ENCODE data around the gene TAS2R60. TPM values are rescaled to one million over a fixed set of nuclear protein-coding genes. Genes with fewer than 3 reads are reported as not detected.
"Not testable (repeated sequence)": the region's sequence is repeated elsewhere in the genome, so short reads cannot be mapped to it uniquely, and the experiment has no call there.

Gene TAS2R60
- polyA plus RNA-seq, 2 donors, result not detected

DNA sequence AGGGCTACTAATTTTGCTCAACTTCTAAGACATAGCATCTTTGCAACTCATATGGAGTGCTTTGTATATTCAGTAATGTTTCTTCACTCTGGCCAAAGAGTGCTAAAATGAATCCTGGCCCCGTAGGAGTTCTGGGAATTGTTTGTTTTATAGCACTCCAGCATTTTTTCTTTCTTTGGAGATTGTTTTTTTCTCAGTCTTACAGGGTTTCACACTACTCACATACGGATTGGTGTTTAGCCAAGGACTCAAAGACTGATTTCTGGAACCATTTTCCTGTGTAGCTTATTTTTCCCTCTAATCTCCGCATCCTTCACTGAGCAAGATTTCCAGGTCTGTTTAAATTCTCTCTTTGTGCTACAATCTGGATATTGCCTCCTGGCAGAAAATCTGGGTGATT lies 40.9 kb downstream of the TAS2R60 start:
- Histone ChIP-seq H3K27ac (ENCODE audit: low read depth in 2 of 2, low read length in 1 of 2) (no peak overlapping the region), H3K27me3 (ENCODE audit: control insufficient read depth in 1 of 2, insufficient read depth in 2 of 2, low read length in 2 of 2) (no peaks in the 10 kb centered on the region), H3K9me3 (ENCODE audit: control insufficient read depth in 2 of 2, insufficient read depth in 1 of 2, low read depth in 1 of 2, low read length in 1 of 2) (no peaks in the 10 kb centered on the region), H3K36me3 (ENCODE audit: control insufficient read depth in 2 of 2, insufficient read depth in 2 of 2, low read length in 1 of 2) (no peaks in the 10 kb centered on the region), H3K4me1 (ENCODE audit: control insufficient read depth in 2 of 2, insufficient read depth in 2 of 2, low read length in 1 of 2) (no peaks in the 10 kb centered on the region), H3K4me3 (ENCODE audit: low read depth in 1 of 2, low read length in 2 of 2) (no peak overlapping the region)
- 55 to 63% methylated on average over 3 of the region's 3 CpGs for WGBS, 2 donors

DNA sequence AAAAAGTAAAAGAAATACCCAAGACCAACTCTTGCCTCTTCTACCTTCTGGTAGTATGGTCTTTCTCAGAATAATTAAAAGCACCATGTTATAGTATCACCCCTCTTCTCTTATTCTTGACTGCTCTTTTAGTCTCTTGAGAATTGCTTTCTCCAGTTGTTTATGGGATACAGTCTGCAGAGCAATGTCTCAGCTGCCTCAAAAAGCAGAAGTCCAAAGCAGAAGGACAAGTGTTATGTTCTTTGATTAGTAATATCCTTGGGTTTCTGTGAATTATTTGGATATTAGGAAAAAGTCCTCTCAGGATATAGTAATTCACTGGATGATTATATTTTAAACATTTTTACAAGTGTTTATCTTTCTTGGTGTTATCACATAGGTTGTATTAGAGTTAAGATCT lies 41.8 kb downstream of the TAS2R60 start:
- Histone ChIP-seq H3K4me1 (ENCODE audit: control insufficient read depth in 2 of 2, insufficient read depth in 2 of 2, low read length in 1 of 2) (no peaks in the 10 kb centered on the region), H3K27ac (ENCODE audit: low read depth in 2 of 2, low read length in 1 of 2) (no peak overlapping the region), H3K9me3 (ENCODE audit: control insufficient read depth in 2 of 2, insufficient read depth in 1 of 2, low read depth in 1 of 2, low read length in 1 of 2) (no peaks in the 10 kb centered on the region), H3K4me3 (ENCODE audit: low read depth in 1 of 2, low read length in 2 of 2) (no peak overlapping the region), H3K36me3 (ENCODE audit: control insufficient read depth in 2 of 2, insufficient read depth in 2 of 2, low read length in 1 of 2) (no peaks in the 10 kb centered on the region), H3K27me3 (ENCODE audit: control insufficient read depth in 1 of 2, insufficient read depth in 2 of 2, low read length in 2 of 2) (no peaks in the 10 kb centered on the region)

DNA sequence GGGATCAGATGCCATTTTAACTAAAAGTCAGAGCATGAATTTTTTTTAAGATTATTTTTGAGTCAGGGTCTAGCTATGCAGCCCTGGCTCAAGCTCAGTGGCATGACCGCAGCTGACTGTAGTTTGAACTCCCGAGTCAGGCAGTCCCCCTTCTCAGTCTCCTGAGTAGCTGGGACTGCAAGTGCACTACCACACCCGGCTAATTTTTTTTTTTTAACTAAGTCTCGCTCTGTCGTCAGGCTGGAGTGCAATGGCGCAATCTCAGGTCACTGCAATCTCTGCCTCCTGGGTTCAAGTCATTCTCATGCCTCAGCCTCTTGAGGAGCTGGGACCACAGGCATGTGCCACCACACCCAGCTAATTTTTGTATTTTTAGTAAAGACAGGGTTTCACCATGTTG lies 42.2 kb downstream of the TAS2R60 start:
- H3K27me3 ChIP-seq (ENCODE audit: control insufficient read depth in 1 of 2, insufficient read depth in 2 of 2, low read length in 2 of 2), result no peaks in the 10 kb centered on the region
- 74 to 82% methylated on average over 6 of the region's 6 CpGs for WGBS, 2 donors
- no peaks in the 10 kb centered on the region for H3K36me3 ChIP-seq (ENCODE audit: control insufficient read depth in 2 of 2, insufficient read depth in 2 of 2, low read length in 1 of 2)
- H3K4me3 ChIP-seq (ENCODE audit: low read depth in 1 of 2, low read length in 2 of 2), result no peak overlapping the region
- no peak overlapping the region for H3K27ac ChIP-seq (ENCODE audit: low read depth in 2 of 2, low read length in 1 of 2)
- no peaks in the 10 kb centered on the region for H3K4me1 ChIP-seq (ENCODE audit: control insufficient read depth in 2 of 2, insufficient read depth in 2 of 2, low read length in 1 of 2)
- no peaks in the 10 kb centered on the region for H3K9me3 ChIP-seq (ENCODE audit: control insufficient read depth in 2 of 2, insufficient read depth in 1 of 2, low read depth in 1 of 2, low read length in 1 of 2)

DNA sequence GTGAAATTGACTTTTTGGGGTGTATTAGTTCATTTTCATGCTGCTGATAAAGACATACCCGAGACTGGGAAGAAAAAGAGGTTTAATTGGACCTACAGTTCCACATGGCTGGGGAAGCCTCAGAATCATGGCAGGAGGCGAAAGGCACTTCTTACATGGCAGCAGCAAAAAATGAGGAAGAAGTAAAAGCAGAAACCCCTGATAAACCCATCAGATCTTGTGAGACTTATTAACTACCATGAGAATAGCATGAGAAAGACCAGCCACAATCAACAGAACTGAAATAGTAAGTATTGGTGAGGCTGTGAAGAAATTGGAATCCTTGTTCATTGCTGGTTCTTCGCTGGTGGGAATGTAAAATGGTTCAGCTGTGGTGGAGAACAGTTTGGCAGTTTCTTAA lies 43.0 kb downstream of the TAS2R60 start:
- not testable (repeated sequence) for H3K27me3 ChIP-seq (ENCODE audit: control insufficient read depth in 1 of 2, insufficient read depth in 2 of 2, low read length in 2 of 2); H3K4me1 ChIP-seq (ENCODE audit: control insufficient read depth in 2 of 2, insufficient read depth in 2 of 2, low read length in 1 of 2); H3K4me3 ChIP-seq (ENCODE audit: low read depth in 1 of 2, low read length in 2 of 2); H3K36me3 ChIP-seq (ENCODE audit: control insufficient read depth in 2 of 2, insufficient read depth in 2 of 2, low read length in 1 of 2); H3K27ac ChIP-seq (ENCODE audit: low read depth in 2 of 2, low read length in 1 of 2); H3K9me3 ChIP-seq (ENCODE audit: control insufficient read depth in 2 of 2, insufficient read depth in 1 of 2, low read depth in 1 of 2, low read length in 1 of 2)
- WGBS, 2 donors, result 79 to 90% methylated on average over 3 of the region's 3 CpGs

DNA sequence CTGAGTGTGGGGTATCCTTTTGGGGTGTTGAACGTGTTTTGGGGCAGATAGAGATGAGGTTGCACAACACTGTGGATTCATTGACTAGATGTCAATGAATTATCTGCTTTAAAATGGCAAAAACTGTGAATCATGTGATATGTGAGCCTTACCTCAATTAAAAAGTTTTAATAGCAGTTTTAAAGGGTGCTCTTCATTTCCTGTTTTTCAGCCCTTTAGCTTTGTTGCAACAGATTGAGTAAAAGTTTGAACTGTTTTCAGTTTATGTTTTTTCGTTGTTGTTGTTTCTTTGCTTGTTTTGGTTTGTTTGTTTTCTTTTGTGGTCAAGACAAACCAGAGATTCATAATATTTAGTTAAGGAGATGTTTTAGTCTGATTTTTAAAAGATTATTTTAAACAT lies 43.8 kb downstream of the TAS2R60 start:
- Histone ChIP-seq H3K27ac (ENCODE audit: low read depth in 2 of 2, low read length in 1 of 2) (no peak overlapping the region), H3K36me3 (ENCODE audit: control insufficient read depth in 2 of 2, insufficient read depth in 2 of 2, low read length in 1 of 2) (no peaks in the 10 kb centered on the region), H3K27me3 (ENCODE audit: control insufficient read depth in 1 of 2, insufficient read depth in 2 of 2, low read length in 2 of 2) (no peaks in the 10 kb centered on the region), H3K4me1 (ENCODE audit: control insufficient read depth in 2 of 2, insufficient read depth in 2 of 2, low read length in 1 of 2) (no peaks in the 10 kb centered on the region), H3K9me3 (ENCODE audit: control insufficient read depth in 2 of 2, insufficient read depth in 1 of 2, low read depth in 1 of 2, low read length in 1 of 2) (no peaks in the 10 kb centered on the region), H3K4me3 (ENCODE audit: low read depth in 1 of 2, low read length in 2 of 2) (no peak overlapping the region)
- WGBS, 2 donors, result 68 to 72% methylated on average over 2 of the region's 2 CpGs

DNA sequence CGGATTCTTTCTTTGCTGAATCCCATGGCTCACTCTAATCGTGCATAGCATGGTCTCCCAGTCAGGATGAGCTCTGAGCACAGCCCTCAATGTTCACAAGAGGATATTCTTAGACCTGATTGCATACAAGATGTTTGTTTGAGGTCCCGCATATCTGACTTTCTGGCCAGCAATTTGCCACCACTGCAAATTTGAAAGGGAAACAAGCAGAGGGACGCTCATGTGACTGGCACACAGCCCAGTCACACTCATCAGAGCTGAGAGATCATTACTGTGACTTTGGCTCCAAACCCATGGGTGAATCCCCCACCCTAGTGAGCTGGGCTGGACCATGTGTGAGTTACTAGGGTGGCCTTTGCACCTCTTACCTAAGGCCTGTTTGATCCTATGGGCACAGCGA lies 44.3 kb downstream of the TAS2R60 start:
- no peak overlapping the region for H3K4me3 ChIP-seq (ENCODE audit: low read depth in 1 of 2, low read length in 2 of 2)
- peak overlapping the region in 1 of 2 donors; percentile 25 for H3K27ac ChIP-seq (ENCODE audit: low read depth in 2 of 2, low read length in 1 of 2)
- no peaks in the 10 kb centered on the region for H3K27me3 ChIP-seq (ENCODE audit: control insufficient read depth in 1 of 2, insufficient read depth in 2 of 2, low read length in 2 of 2)
- H3K9me3 ChIP-seq (ENCODE audit: control insufficient read depth in 2 of 2, insufficient read depth in 1 of 2, low read depth in 1 of 2, low read length in 1 of 2), result no peaks in the 10 kb centered on the region
- no peaks in the 10 kb centered on the region for H3K36me3 ChIP-seq (ENCODE audit: control insufficient read depth in 2 of 2, insufficient read depth in 2 of 2, low read length in 1 of 2)
- 40 to 47% methylated on average over 5 of the region's 5 CpGs for WGBS, 2 donors
- H3K4me1 ChIP-seq (ENCODE audit: control insufficient read depth in 2 of 2, insufficient read depth in 2 of 2, low read length in 1 of 2), result no peaks in the 10 kb centered on the region

DNA sequence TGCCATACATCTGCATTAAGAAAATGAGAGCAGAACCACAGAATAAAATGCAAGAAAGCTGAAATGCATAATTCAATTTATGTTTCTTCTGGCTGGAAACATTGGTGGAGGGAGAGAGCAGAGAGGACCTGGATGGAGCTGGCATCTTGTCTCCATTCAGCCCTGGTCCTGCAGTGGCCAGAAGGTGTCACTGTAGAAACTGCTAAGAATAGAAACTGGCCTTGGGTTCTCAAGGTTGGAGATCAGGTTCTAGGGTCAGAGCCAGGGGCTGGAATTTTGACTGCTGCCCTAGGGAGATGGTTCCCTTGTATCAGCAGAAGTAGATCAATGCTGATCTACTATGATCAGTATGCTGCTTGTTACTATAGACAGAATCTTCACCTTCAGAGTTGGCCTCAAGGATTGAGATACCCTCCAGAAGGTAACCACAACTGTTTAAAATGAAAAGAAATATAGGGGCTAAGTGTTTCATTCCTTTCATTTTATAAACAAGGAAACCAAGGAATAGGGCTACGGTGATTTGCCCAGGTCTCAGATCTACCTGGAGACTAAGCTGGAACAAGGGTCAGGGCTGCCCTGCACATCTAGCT lies 47.6 kb downstream of the TAS2R60 start:
- H3K4me3 ChIP-seq (ENCODE audit: low read depth in 1 of 2, low read length in 2 of 2), result no peak overlapping the region
- no peak overlapping the region for H3K27ac ChIP-seq (ENCODE audit: low read depth in 2 of 2, low read length in 1 of 2)
- WGBS, 2 donors, result 88 to 96% methylated on average over 1 of the region's 1 CpG
- no peaks in the 10 kb centered on the region for H3K36me3 ChIP-seq (ENCODE audit: control insufficient read depth in 2 of 2, insufficient read depth in 2 of 2, low read length in 1 of 2)
- no peaks in the 10 kb centered on the region for H3K9me3 ChIP-seq (ENCODE audit: control insufficient read depth in 2 of 2, insufficient read depth in 1 of 2, low read depth in 1 of 2, low read length in 1 of 2)
- no peaks in the 10 kb centered on the region for H3K27me3 ChIP-seq (ENCODE audit: control insufficient read depth in 1 of 2, insufficient read depth in 2 of 2, low read length in 2 of 2)
- H3K4me1 ChIP-seq (ENCODE audit: control insufficient read depth in 2 of 2, insufficient read depth in 2 of 2, low read length in 1 of 2), result no peaks in the 10 kb centered on the region

DNA sequence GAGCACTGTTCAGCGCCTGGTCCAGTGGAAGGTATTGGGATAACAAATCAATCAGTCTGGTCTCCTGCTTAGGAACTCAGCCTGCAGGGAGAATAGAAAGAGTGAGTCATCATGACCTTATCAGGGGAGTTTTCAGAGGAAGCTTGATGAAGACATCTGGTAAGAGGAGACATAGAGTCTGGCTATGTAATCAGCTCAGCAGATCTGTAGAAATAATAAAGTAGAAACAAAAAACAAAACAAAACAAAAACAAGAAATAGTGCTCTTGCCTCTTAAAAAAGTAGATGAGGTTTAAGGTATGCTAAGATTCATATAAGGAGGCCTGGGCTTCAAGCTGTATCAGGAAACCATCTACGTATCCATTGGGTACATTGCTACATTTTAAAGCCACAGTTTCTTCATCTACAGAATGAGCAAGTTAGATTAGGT lies 48.8 kb downstream of the TAS2R60 start:
- Histone ChIP-seq H3K9me3 (ENCODE audit: control insufficient read depth in 2 of 2, insufficient read depth in 1 of 2, low read depth in 1 of 2, low read length in 1 of 2) (no peaks in the 10 kb centered on the region), H3K36me3 (ENCODE audit: control insufficient read depth in 2 of 2, insufficient read depth in 2 of 2, low read length in 1 of 2) (no peaks in the 10 kb centered on the region), H3K4me1 (ENCODE audit: control insufficient read depth in 2 of 2, insufficient read depth in 2 of 2, low read length in 1 of 2) (no peaks in the 10 kb centered on the region), H3K4me3 (ENCODE audit: low read depth in 1 of 2, low read length in 2 of 2) (no peak overlapping the region), H3K27me3 (ENCODE audit: control insufficient read depth in 1 of 2, insufficient read depth in 2 of 2, low read length in 2 of 2) (no peaks in the 10 kb centered on the region), H3K27ac (ENCODE audit: low read depth in 2 of 2, low read length in 1 of 2) (no peak overlapping the region)
- WGBS, 2 donors, result 82 to 88% methylated on average over 2 of the region's 2 CpGs

DNA sequence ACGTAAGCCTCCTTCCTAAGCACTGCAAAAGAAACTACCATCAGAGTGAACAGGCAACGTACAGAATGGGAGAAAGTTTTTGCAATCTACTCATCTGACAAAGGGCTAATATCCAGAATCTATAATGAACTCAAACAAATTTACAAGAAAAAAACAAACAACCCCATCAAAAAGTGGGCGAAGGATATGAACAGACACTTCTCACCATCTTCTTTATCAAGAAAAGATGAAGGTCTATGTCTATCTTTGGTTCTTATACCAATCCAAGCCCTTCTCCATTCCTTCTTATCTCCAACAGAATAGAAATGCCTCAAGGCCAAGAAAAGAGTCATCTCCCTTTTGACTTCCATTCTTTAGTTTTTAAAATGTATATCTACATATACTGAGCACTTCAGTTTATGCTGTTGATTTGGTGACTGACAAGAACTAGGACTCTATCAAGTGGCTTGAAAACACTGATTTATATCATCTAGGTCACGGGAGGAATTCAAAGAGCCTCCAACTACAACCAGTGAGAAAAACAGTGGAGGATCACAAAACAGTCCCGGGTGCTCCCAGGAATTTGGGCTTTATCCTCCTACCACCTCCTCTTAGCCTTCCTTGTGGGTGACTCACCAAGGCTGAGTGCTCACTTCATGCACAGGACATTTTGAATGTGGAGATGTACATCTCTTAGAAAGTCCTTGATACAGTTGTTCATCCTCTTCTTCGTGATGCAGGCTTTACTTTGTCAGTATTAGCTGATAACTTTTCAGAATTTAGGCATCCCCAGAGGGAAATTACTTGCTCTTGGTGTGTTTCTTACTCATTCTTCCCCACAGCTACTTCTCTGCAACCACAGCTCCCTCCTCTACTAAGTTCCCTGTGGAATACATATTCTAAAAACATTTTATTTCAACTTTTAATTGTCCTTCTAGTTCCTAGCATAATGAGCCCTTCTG lies 49.8 kb downstream of the TAS2R60 start:
- no peaks in the 10 kb centered on the region for H3K27me3 ChIP-seq (ENCODE audit: control insufficient read depth in 1 of 2, insufficient read depth in 2 of 2, low read length in 2 of 2)
- H3K27ac ChIP-seq (ENCODE audit: low read depth in 2 of 2, low read length in 1 of 2), result no peak overlapping the region
- no peaks in the 10 kb centered on the region for H3K4me1 ChIP-seq (ENCODE audit: control insufficient read depth in 2 of 2, insufficient read depth in 2 of 2, low read length in 1 of 2)
- H3K36me3 ChIP-seq (ENCODE audit: control insufficient read depth in 2 of 2, insufficient read depth in 2 of 2, low read length in 1 of 2), result no peaks in the 10 kb centered on the region
- H3K4me3 ChIP-seq (ENCODE audit: low read depth in 1 of 2, low read length in 2 of 2), result no peak overlapping the region
- 83% methylated on average over 6 of the region's 6 CpGs for WGBS, 2 donors
- H3K9me3 ChIP-seq (ENCODE audit: control insufficient read depth in 2 of 2, insufficient read depth in 1 of 2, low read depth in 1 of 2, low read length in 1 of 2), result no peaks in the 10 kb centered on the region

DNA sequence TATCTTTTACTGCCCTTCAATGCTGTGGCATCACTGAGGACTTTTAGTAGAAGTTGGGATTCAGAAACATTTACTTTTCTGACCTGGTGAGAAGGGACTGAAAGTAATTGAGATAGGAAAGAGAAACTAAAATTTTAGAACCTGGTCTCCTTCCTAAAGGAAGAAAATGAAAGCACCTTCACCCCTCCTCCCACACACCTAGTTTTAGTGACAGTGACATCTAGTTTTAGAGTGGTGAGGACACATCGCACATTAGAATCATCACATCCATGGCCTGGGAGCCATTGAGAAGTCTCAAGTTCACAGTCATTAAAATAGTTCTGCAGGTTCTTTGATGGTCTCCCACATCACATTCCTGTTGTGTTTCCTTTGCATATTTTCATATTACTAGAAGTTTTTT lies 50.5 kb downstream of the TAS2R60 start:
- Histone ChIP-seq H3K4me3 (ENCODE audit: low read depth in 1 of 2, low read length in 2 of 2) (no peak overlapping the region), H3K36me3 (ENCODE audit: control insufficient read depth in 2 of 2, insufficient read depth in 2 of 2, low read length in 1 of 2) (no peaks in the 10 kb centered on the region), H3K9me3 (ENCODE audit: control insufficient read depth in 2 of 2, insufficient read depth in 1 of 2, low read depth in 1 of 2, low read length in 1 of 2) (no peaks in the 10 kb centered on the region), H3K27me3 (ENCODE audit: control insufficient read depth in 1 of 2, insufficient read depth in 2 of 2, low read length in 2 of 2) (no peaks in the 10 kb centered on the region), H3K4me1 (ENCODE audit: control insufficient read depth in 2 of 2, insufficient read depth in 2 of 2, low read length in 1 of 2) (no peaks in the 10 kb centered on the region), H3K27ac (ENCODE audit: low read depth in 2 of 2, low read length in 1 of 2) (no peak overlapping the region)
- 85 to 93% methylated on average over 1 of the region's 1 CpG for WGBS, 2 donors

All from esophagus (tissue), 2 donors.